Pons (tissue), 1 donor: ENCODE measurements around the gene TMEM170A.

Experiments used
- DNase-seq: peaks from one replicate; pipeline ENCODE4 v3.0.0-alpha.2; 2016; ENCODE audit warnings: low spot score

The TMEM170A gene

DNA sequence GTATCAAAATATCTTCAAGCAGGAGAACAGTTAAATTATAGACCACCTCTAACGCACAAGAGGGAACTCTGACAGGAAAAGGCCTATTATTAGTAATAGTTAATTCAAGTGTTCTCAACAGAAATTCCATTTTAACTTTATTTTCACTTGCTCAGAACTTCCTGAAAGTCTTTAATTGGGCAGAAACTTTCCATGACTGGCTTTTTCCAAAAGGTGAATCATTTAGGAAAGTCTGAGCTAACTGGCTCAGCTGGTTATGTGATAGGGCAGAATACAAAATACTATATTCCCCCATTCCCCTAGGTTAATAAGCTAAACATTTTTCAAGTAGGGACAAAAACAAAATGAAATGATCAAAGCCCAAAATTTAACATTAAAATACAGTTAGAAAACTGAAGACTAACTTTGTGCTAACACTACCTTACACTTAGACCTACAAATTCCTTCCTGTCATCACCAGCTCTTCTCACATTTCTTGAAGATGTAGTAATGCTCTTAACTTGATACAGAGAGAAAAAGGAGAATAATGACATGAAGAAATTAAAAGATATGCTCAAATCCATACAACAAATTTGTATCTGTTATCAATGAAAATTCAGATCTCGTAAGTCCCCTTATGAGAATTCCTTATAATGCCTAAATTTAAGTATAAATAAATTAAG is 62.2 kb downstream of the TMEM170A start:
- no peak for DNase-seq

DNA sequence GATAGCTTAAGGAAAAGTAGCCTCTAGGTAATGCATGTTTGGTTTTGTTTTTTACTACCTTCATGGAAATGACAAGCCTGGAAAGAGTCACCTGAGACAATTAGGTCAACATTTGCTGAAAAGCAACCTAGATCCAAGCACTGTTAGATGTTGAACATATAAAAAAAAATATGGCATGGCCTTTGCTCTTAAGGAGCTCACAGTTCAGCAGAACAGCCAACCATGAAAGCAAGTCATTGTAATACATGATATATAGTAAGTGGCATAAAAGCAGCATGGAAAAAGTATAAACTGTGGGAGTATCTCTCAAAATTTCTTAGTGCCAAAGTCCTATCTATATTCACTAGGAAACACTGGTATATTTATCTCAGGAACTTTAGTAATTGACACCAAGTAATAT is 62.8 kb downstream of the TMEM170A start:
- DNase-seq, result no peak

- no peak for DNase-seq
These were observed 66.2 kb downstream of the TMEM170A start for GRCh38 chr16:75398333-75398732.

- no peak for DNase-seq
These were observed 69.5 kb downstream of the TMEM170A start for GRCh38 chr16:75394941-75395340.
